ENCODE measurements around the gene SMIM27.
"Not testable (repeated sequence)": the region's sequence is repeated elsewhere in the genome, so short reads cannot be mapped to it uniquely, and the experiment has no call there.

SMIM27 gene

DNA sequence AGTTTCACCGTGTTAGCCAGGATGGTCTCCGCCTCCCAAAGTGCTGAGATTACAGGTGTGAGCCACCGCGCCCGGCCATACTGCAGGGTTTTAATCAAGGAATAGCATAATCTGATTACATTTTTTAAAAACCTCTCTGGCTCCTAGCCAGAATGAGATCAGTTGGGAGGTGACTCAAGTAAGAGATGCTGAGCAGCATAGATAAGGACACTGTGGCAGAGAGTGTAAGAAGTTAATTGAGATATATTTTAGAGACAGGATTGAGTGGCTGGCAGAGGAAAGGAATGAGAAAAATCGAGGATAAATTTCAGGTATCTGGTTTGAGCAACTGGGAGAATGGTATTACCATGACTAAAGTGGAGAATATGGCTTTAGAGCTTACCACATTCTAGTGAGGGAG lies 18.8 kb upstream of the SMIM27 start:
- Mint-ChIP-seq H3K36me3 (ENCODE audit: low read depth) (peaks cover 34% of the 10 kb centered on the region), H3K27ac (no peak overlapping the region), H3K9me3 (peaks cover 5% of the 10 kb centered on the region), H3K27me3 (ENCODE audit: low read depth, poor library complexity) (no peaks in the 10 kb centered on the region), H3K4me3 (no peak overlapping the region), H3K4me1 (no peaks in the 10 kb centered on the region)
- no peak for DNase-seq
- TF ChIP-seq, protein P1, sequence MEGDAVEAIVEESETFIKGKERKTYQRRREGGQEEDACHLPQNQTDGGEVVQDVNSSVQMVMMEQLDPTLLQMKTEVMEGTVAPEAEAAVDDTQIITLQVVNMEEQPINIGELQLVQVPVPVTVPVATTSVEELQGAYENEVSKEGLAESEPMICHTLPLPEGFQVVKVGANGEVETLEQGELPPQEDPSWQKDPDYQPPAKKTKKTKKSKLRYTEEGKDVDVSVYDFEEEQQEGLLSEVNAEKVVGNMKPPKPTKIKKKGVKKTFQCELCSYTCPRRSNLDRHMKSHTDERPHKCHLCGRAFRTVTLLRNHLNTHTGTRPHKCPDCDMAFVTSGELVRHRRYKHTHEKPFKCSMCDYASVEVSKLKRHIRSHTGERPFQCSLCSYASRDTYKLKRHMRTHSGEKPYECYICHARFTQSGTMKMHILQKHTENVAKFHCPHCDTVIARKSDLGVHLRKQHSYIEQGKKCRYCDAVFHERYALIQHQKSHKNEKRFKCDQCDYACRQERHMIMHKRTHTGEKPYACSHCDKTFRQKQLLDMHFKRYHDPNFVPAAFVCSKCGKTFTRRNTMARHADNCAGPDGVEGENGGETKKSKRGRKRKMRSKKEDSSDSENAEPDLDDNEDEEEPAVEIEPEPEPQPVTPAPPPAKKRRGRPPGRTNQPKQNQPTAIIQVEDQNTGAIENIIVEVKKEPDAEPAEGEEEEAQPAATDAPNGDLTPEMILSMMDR (IDR thresholded peaks at IDR 0.05), result no peak

DNA sequence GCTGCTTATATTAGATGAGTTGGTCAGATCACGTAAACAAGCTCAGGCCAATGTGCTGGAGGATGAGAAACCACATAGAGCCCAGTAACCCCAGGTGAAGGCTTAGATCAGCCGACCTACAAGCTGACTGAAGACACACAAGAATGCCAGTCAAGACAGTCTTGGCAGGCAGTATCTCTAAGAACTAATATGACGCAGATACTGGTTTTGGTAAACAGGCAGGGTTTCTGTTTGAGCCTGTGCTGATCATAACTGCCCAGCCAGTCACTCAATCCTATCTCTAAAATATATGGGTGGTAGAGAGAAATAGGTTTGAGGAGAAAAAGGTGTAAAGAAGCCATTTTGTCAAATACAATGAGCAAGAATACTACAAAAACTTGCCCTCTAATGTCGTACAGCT lies 18.3 kb upstream of the SMIM27 start:
- no peak for DNase-seq
- no peak overlapping the region for H3K4me3 Mint-ChIP-seq
- H3K4me1 Mint-ChIP-seq, result no peaks in the 10 kb centered on the region
- peaks cover 5% of the 10 kb centered on the region for H3K9me3 Mint-ChIP-seq
- TF ChIP-seq, protein P1 (IDR thresholded peaks at IDR 0.05), result no peak
- no peaks in the 10 kb centered on the region for H3K27me3 Mint-ChIP-seq (ENCODE audit: low read depth, poor library complexity)
- peaks cover 34% of the 10 kb centered on the region for H3K36me3 Mint-ChIP-seq (ENCODE audit: low read depth)
- H3K27ac Mint-ChIP-seq, result no peak overlapping the region

DNA sequence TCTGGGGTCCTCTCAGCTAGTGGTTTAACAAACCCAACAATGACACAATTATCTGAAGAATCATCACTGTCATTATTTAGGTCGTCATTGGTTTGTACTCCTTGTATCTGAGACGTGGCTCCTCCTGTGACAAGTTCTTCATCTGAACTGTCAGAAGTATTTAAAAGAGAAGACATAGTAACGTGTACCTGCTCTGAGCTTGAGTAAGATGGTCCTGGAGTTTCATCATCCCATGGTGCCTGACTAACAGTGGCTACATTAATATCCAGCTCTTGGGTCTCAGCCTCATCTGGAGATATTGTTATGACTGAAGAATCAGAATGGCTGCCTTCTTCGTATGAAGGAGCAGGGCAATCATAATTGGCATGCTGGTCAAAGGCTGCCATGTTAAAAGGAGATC lies 9.1 kb upstream of the SMIM27 start:
- Mint-ChIP-seq H3K4me3 (no peak overlapping the region), H3K9me3 (peaks cover 5% of the 10 kb centered on the region), H3K27me3 (ENCODE audit: low read depth, poor library complexity) (no peaks in the 10 kb centered on the region), H3K4me1 (peaks cover 6% of the 10 kb centered on the region), H3K27ac (no peak overlapping the region), H3K36me3 (ENCODE audit: low read depth) (peaks cover 56% of the 10 kb centered on the region)
- no peak for DNase-seq
- TF ChIP-seq, protein P1 (IDR thresholded peaks at IDR 0.05), result no peak

DNA sequence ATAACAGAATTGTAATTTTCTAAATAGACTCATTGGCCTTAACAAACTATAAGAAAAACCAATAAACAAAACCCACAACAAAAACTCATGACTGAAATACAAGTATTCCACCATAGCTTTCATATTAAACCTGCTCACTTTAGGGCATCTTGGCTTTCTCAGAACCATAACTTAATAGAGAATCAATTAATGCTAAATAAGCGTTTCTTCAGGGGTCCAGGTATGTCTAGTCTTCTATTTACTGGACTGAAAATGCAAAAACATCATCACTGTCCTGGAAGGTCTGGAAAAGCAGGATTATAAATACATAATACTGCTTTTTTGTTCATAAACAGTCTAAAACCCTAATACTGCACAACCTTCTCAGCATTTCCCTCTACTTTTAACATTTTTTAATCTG lies 6.2 kb upstream of the SMIM27 start:
- Mint-ChIP-seq H3K27ac (no peak overlapping the region), H3K9me3 (peaks cover 10% of the 10 kb centered on the region), H3K4me3 (no peak overlapping the region), H3K4me1 (peaks cover 25% of the 10 kb centered on the region), H3K36me3 (ENCODE audit: low read depth) (peaks cover 73% of the 10 kb centered on the region), H3K27me3 (ENCODE audit: low read depth, poor library complexity) (no peaks in the 10 kb centered on the region)
- TF ChIP-seq, protein P1 (IDR thresholded peaks at IDR 0.05), result no peak
- no peak for DNase-seq

DNA sequence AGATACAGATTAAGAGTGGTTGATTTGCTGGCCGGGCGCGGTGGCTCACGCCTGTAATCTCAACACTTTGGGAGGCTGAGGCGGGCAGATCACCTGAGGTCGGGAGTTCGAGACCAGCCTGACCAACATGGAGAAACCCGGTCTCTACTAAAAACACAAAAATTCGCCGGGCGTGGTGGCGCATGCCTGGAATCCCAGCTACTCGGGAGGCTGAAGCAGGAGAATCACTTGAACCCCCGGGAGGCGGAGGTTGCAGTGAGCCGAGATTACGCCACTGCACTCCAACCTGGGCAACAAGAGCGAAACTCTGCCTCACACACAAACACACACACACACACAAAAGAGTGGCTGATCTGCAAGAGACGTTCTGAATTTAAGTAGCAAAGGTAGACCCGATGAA lies 3.9 kb upstream of the SMIM27 start:
- peaks cover 54% of the 10 kb centered on the region for H3K36me3 Mint-ChIP-seq (ENCODE audit: low read depth)
- H3K27ac Mint-ChIP-seq; DNase-seq; H3K27me3 Mint-ChIP-seq (ENCODE audit: low read depth, poor library complexity); H3K4me3 Mint-ChIP-seq: not testable (repeated sequence)
- H3K4me1 Mint-ChIP-seq, result peaks cover 25% of the 10 kb centered on the region
- H3K9me3 Mint-ChIP-seq, result peaks cover 10% of the 10 kb centered on the region

DNA sequence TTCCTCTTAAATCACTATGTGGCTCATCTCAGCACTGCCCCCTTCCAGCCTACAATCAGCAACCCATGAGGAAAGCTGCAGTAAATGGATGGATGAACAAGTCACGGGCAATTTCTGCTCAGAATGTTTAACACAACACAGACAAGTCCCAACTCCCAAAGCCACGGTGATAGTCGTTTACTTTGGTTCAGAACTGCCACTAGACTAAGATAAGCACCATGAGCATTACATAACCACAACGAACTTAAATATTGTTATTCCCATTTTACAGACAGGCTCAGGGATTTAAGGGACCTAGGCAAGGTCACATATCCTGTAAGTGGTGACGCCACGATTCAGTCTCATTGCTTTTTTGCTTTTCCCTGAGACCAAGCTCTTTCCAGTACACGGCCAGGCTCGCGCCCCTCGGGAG lies 2.0 kb upstream of the SMIM27 start:
- Mint-ChIP-seq H3K27ac (peak overlapping the region; percentile 98), H3K4me1 (peaks cover 25% of the 10 kb centered on the region), H3K9me3 (peaks cover 10% of the 10 kb centered on the region), H3K36me3 (ENCODE audit: low read depth) (peaks cover 41% of the 10 kb centered on the region), H3K4me3 (peak overlapping the region; percentile 99), H3K27me3 (ENCODE audit: low read depth, poor library complexity) (no peaks in the 10 kb centered on the region)
- TF ChIP-seq, protein P1 (IDR thresholded peaks at IDR 0.05), result no peak
- peak; percentile 9 for DNase-seq

Measured in nephron progenitor cell (in vitro differentiated cells).